Small intestine (tissue), 7 donors: ENCODE measurements around the gene SLC25A45. TPM values are rescaled to one million over a fixed set of nuclear protein-coding genes. Genes with fewer than 3 reads are reported as not detected.
"Not testable (repeated sequence)": the region's sequence is repeated elsewhere in the genome, so short reads cannot be mapped to it uniquely, and the experiment has no call there.

Experiments used
- DNase-seq, 2 donors: peaks; one replicate each; pipeline versions ENCODE4 v3.0.0 to v3.0.0-alpha.2; 2013
- FAIRE-seq: peaks from 2 replicates; lab custom pipeline; 2012; peaks lifted over from hg19 to GRCh38; lab: Jason Lieb, UNC
- H3K27ac ChIP-seq, 3 donors: one replicate each; pipeline ENCODE4 v1.5.1; 2013; ENCODE audit warnings: low read length in 2 of 3, mild to moderate bottlenecking in 2 of 3, control low read depth in 1 of 3, inconsistent platforms in 1 of 3, low read depth in 1 of 3, moderate library complexity in 1 of 3
- H3K27me3 ChIP-seq, 3 donors: one replicate each; pipeline ENCODE4 v1.6.1; 2013; ENCODE audit warnings: low read length in 3 of 3, inconsistent platforms in 1 of 3; ENCODE audit not compliant: control insufficient read depth in 3 of 3, insufficient read depth in 3 of 3
- H3K36me3 ChIP-seq, 3 donors: one replicate each; pipeline ENCODE4 v1.6.1; 2013; ENCODE audit warnings: low read length in 3 of 3, inconsistent platforms in 1 of 3, low read depth in 1 of 3, mild to moderate bottlenecking in 1 of 3, moderate library complexity in 1 of 3; ENCODE audit not compliant: control insufficient read depth in 3 of 3, insufficient read depth in 2 of 3
- H3K4me1 ChIP-seq, 3 donors: one replicate each; pipeline ENCODE4 v1.6.1; 2013; ENCODE audit warnings: low read length in 2 of 3, inconsistent platforms in 1 of 3, low read depth in 1 of 3, mild to moderate bottlenecking in 1 of 3, moderate library complexity in 1 of 3; ENCODE audit not compliant: control insufficient read depth in 3 of 3, insufficient read depth in 2 of 3
- H3K4me3 ChIP-seq, 3 donors: one replicate each; pipeline ENCODE4 v1.5.1; 2013; ENCODE audit warnings: low read length in 3 of 3, control low read depth in 1 of 3, inconsistent platforms in 1 of 3, low read depth in 1 of 3, mild to moderate bottlenecking in 1 of 3, moderate library complexity in 1 of 3
- H3K9me3 ChIP-seq, 2 donors: one replicate each; pipeline ENCODE4 v1.6.1; 2013; ENCODE audit warnings: low read depth in 1 of 2, low read length in 1 of 2; ENCODE audit not compliant: control insufficient read depth in 2 of 2, insufficient read depth in 1 of 2
- WGBS, 3 donors: extraction: QIAGEN DNeasy Blood & Tissue Kit; methylation state at CpG; one replicate each; pipeline ENCODE4 v1.1.7; 2013; 5-methylcytosine and 5-hydroxymethylcytosine counted together
- polyA plus RNA-seq, 4 donors: library from polyadenylated mRNA; stranded (reverse) in 3 of 4; unstranded in 1 of 4; fragments of 200-250 nt in 3 of 4; fragments of 120-200 nt in 1 of 4; gene quantifications; one replicate each; pipeline versions ENCODE4 v1.2.1 to v1.2.3, GENCODE V29; 2013
- donor health status: healthy with polysubstance abuse.
- donor health status: control.
- donor health status: control.
- donor health status: Bipolar disorder and iron deficiency.
- donor health status: healthy.

The SLC25A45 gene
- polyA plus RNA-seq, 4 donors: 13.9 to 35.4 (median 22.1) TPM

DNA sequence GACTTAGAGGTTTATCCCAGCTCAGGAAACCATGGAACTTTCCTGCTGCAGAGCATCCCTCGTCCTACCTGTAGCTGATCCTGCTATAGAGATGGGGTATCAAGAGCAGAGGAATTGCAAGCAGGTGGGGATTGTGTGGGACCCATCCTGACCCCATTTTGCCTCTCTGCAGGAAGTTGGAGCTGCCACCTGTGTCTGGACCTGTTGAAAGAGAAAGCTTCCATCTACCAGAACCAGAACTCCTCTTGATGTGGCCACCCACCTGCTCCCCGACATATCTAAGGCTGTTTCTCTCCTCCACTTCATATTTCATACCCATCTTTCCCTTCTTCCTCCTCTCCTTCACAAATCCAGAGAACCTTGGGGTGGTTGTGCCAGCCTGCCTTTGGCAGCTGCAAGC is 30.9 kb downstream of the SLC25A45 start:
- DNase-seq (no peak), FAIRE-seq (no peak)
- peaks cover 3 to 18% (median 4%) of the 10 kb centered on the region in 3 donors for H3K4me1 ChIP-seq
- H3K27ac ChIP-seq: no peak overlapping the region
- H3K4me3 ChIP-seq: no peak overlapping the region
- H3K27me3 ChIP-seq: peaks cover 0 to 12% (median 0%) of the 10 kb centered on the region in 3 donors
- H3K36me3 ChIP-seq: peaks cover 6 to 59% (median 20%) of the 10 kb centered on the region in 3 donors
- 87 to 93% (median 89%) methylated on average over 2 of the region's 2 CpGs for WGBS, 3 donors
- H3K9me3 ChIP-seq: no peaks in the 10 kb centered on the region

GRCh38 chr11:65341856-65342255 is 40.6 kb downstream of the SLC25A45 start:
- Histone ChIP-seq H3K36me3 (peaks cover 28 to 84% (median 31%) of the 10 kb centered on the region in 3 donors), H3K27ac (no peak overlapping the region), H3K27me3 (no peaks in the 10 kb centered on the region), H3K4me1 (no peaks in the 10 kb centered on the region), H3K9me3 (no peaks in the 10 kb centered on the region), H3K4me3 (no peak overlapping the region)
- WGBS, 3 donors: 93 to 97% (median 94%) methylated on average over 3 of the region's 3 CpGs
- DNase-seq (no peak), FAIRE-seq (no peak)

DNA sequence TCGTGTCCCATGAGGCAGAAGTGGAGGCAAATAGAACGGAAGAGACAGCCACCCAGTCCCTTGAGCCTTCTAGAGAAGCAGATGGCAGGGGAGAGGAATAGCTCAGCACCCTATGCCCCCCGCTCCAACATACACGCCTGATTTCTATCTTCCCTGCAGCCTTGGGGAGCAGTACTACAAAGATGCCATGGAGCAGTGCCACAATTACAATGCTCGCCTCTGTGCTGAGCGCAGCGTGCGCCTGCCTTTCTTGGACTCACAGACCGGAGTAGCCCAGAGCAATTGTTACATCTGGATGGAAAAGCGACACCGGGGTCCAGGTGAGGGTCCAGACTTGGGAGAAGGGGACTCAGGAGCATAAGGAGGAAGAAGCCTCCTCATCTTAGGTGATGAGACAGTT is 42.2 kb downstream of the SLC25A45 start:
- Histone ChIP-seq H3K4me1 (peaks cover 0 to 4% (median 4%) of the 10 kb centered on the region in 3 donors), H3K4me3 (no peak overlapping the region), H3K36me3 (peaks cover 18 to 76% (median 21%) of the 10 kb centered on the region in 3 donors), H3K9me3 (no peaks in the 10 kb centered on the region), H3K27me3 (no peaks in the 10 kb centered on the region), H3K27ac (no peak overlapping the region)
- FAIRE-seq (no peak), DNase-seq (no peak)
- 94 to 97% (median 97%) methylated on average over 10 to 11 of the region's 11 CpGs for WGBS, 3 donors

GRCh38 chr11:65338676-65339075 is 43.8 kb downstream of the SLC25A45 start:
- no peak for DNase-seq
- no peak for FAIRE-seq
- Histone ChIP-seq H3K27me3 (no peaks in the 10 kb centered on the region), H3K27ac (no peak overlapping the region), H3K4me3 (no peak overlapping the region), H3K36me3 (peaks cover 12 to 61% (median 13%) of the 10 kb centered on the region in 3 donors), H3K4me1 (peaks cover 3 to 11% (median 5%) of the 10 kb centered on the region in 3 donors), H3K9me3 (no peaks in the 10 kb centered on the region)
- 87 to 89% (median 87%) methylated on average over 7 of the region's 7 CpGs for WGBS, 3 donors

DNA sequence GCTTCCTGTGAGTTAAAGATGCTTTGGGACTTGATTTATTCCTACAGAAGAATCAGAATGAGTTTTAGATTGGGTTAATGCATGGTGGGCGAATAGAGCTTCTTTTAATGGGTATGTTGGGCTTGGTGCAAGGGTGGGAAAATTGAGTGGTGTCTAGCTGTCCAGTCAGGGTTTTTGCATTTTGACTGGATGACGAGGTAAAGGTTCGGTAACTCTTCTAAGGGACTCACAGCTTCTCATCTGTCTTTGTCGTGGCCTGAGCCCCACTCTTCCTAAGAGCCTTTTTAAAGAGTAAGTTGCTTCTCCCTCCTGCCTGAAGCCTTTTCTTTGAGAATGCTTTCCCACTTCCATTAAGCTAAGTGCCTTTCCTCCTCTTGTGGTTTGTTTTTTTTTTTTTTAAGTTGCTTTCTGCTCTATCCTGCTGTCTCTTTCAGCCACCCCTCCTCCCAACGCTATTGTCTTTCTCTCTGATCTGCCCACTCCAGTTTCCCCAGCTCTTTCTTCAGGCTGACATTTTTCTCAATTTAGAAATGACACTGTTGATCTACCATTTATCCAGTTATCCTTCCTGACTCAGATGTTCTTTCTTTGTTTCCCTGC is 47.6 kb downstream of the SLC25A45 start:
- H3K4me1 ChIP-seq: peaks cover 3 to 11% (median 7%) of the 10 kb centered on the region in 3 donors
- H3K4me3 ChIP-seq: peak overlapping the region; percentile 93 to 96 (median 94)
- 12 to 19% (median 17%) methylated on average over 5 of the region's 5 CpGs for WGBS, 3 donors
- no peaks in the 10 kb centered on the region for H3K9me3 ChIP-seq
- no peak overlapping the region for H3K27ac ChIP-seq
- H3K36me3 ChIP-seq: peaks cover 0 to 25% (median 0%) of the 10 kb centered on the region in 3 donors
- no peaks in the 10 kb centered on the region for H3K27me3 ChIP-seq
- DNase-seq (no peak), FAIRE-seq (no peak)

DNA sequence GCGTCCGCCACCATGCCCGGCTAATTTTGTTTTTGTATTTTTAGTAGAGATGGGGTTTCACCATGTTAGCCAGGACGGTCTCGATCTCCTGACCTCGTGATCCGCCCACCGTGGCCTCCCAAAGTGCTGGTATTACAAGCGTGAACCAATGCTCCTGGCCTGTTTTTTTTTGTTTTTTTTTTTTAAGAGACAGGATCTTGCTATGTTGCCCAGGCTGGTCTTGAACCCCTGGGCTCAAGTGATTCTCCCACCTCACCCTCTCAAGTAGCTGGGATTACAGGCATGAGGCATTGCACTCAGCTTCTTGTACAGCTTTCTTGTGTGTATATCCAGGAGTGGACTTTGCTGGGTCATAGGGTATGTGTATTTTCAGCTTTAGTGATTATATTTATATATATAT is 49.9 kb downstream of the SLC25A45 start:
- WGBS, 3 donors: 88 to 99% (median 97%) methylated on average over 9 of the region's 9 CpGs
- H3K27ac ChIP-seq: not testable (repeated sequence)

GRCh38 chr11:65330544-65330943 is 51.9 kb downstream of the SLC25A45 start:
- Histone ChIP-seq H3K27me3 (no peaks in the 10 kb centered on the region), H3K4me1 (peaks cover 6 to 27% (median 10%) of the 10 kb centered on the region in 3 donors), H3K9me3 (no peaks in the 10 kb centered on the region), H3K27ac (no peak overlapping the region), H3K36me3 (no peaks in the 10 kb centered on the region), H3K4me3 (no peak overlapping the region)
- FAIRE-seq (no peak), DNase-seq (no peak)
- WGBS, 3 donors: 58 to 82% (median 64%) methylated on average over 7 of the region's 7 CpGs

More for the DNA sequence above, 49.9 kb downstream of the SLC25A45 start:
- not testable (repeated sequence) for FAIRE-seq, DNase-seq, H3K27me3 ChIP-seq, H3K9me3 ChIP-seq, H3K4me3 ChIP-seq
- Histone ChIP-seq H3K4me1 (peaks cover 6 to 17% (median 11%) of the 10 kb centered on the region in 3 donors), H3K36me3 (peaks cover 0 to 12% (median 0%) of the 10 kb centered on the region in 3 donors)

- Histone ChIP-seq H3K36me3 (no peaks in the 10 kb centered on the region), H3K27ac (no peak overlapping the region), H3K27me3 (no peaks in the 10 kb centered on the region), H3K4me3 (no peak overlapping the region), H3K4me1 (peaks cover 6 to 23% (median 6%) of the 10 kb centered on the region in 3 donors), H3K9me3 (no peaks in the 10 kb centered on the region)
- no peak for FAIRE-seq
- WGBS, 3 donors: 7 to 10% (median 9%) methylated on average over 13 of the region's 13 CpGs
- peak; percentile 92 to 93 for DNase-seq
Observed at GRCh38 chr11:65329944-65330403, 52.5 kb downstream of the SLC25A45 start.
